ENCODE data around the gene PPP1R27. TPM values are rescaled to one million over a fixed set of nuclear protein-coding genes. Genes with fewer than 3 reads are reported as not detected.
"Not testable (repeated sequence)": the region's sequence is repeated elsewhere in the genome, so short reads cannot be mapped to it uniquely, and the experiment has no call there.

PPP1R27 gene
- polyA plus RNA-seq, 1 donor (not counting 4 experiments of a cell fraction or from before 2014, with no cell fraction given), result 0.12 TPM

- dilution Hi-C loops (cut with MboI; ENCODE audit: extremely low pct_ligation_motif_present, low sequenced_read_pairs), result no loop called here
- peaks cover 2% of the 10 kb centered on the region for H4K20me1 ChIP-seq (ENCODE audit: control insufficient read depth, extremely low read depth, insufficient read depth, low read length)
- H3K4me3 ChIP-seq (ENCODE audit: control insufficient read depth in 2 of 3, extremely low read depth in 1 of 3, insufficient read depth in 2 of 3, low read depth in 1 of 3, low read length in 3 of 3), result peak overlapping the region in 2 of 3 experiments; percentile 8 to 35
- no peaks in the 10 kb centered on the region for H3K9me1 ChIP-seq (ENCODE audit: control insufficient read depth, extremely low read depth, insufficient read depth, low read length)
- no peaks in the 10 kb centered on the region for H3K9me3 ChIP-seq (ENCODE audit: control insufficient read depth, low read depth, low read length)
- no peaks in the 10 kb centered on the region for H3K79me2 ChIP-seq (ENCODE audit: control insufficient read depth, insufficient read depth, low read length)
- no peaks in the 10 kb centered on the region for H3K27me3 ChIP-seq (ENCODE audit: control insufficient read depth, extremely low read depth, insufficient read depth, low read length)
- H3K4me2 ChIP-seq (ENCODE audit: control insufficient read depth, extremely low read depth, insufficient read depth, low read depth, low read length), result peak overlapping the region; percentile 76
- TF ChIP-seq EZH2 (IDR thresholded peaks at IDR 0.05; ENCODE audit: low read length) (no peak), CTCF (optimal IDR thresholded peaks at IDR 0.05 in 1 of 3, IDR thresholded peaks at IDR 0.05 in 1 of 3, conservative IDR thresholded peaks at IDR 0.05 in 1 of 3; ENCODE audit: extremely low read depth in 1 of 3, insufficient read depth in 2 of 3, low read length in 3 of 3) (no peak)
- H2AFZ ChIP-seq (ENCODE audit: control insufficient read depth, low read length), result peak overlapping the region; percentile 59
- peaks cover 27 to 36% of the 10 kb centered on the region in 2 experiments for H3K36me3 ChIP-seq (ENCODE audit: control insufficient read depth in 2 of 2, extremely low read depth in 1 of 2, insufficient read depth in 2 of 2, low read length in 2 of 2)
- H3K27ac ChIP-seq (ENCODE audit: control insufficient read depth, insufficient read depth, low read length), result peak overlapping the region; percentile 71
- peak overlapping the region; percentile 67 for H3K9ac ChIP-seq (ENCODE audit: control insufficient read depth, extremely low read depth, insufficient read depth, low read length)
- FAIRE-seq, result peak; percentile 59
- DNase-seq (ENCODE audit: low read depth, low spot score), result peak; percentile 65
- peaks cover 36% of the 10 kb centered on the region for H3K4me1 ChIP-seq (ENCODE audit: control insufficient read depth, extremely low read depth, insufficient read depth, low read length)
Measured at GRCh38 chr17:81840826-81841778, 6.3 kb upstream of the PPP1R27 start.

GRCh38 chr17:81840059-81840458 is 5.2 kb upstream of the PPP1R27 start:
- H2AFZ ChIP-seq (ENCODE audit: control insufficient read depth, low read length); H4K20me1 ChIP-seq (ENCODE audit: control insufficient read depth, extremely low read depth, insufficient read depth, low read length); H3K27ac ChIP-seq (ENCODE audit: control insufficient read depth, insufficient read depth, low read length); H3K9me3 ChIP-seq (ENCODE audit: control insufficient read depth, low read depth, low read length); H3K9me1 ChIP-seq (ENCODE audit: control insufficient read depth, extremely low read depth, insufficient read depth, low read length); DNase-seq (ENCODE audit: low read depth, low spot score); H3K79me2 ChIP-seq (ENCODE audit: control insufficient read depth, insufficient read depth, low read length); H3K27me3 ChIP-seq (ENCODE audit: control insufficient read depth, extremely low read depth, insufficient read depth, low read length); H3K4me3 ChIP-seq (ENCODE audit: control insufficient read depth in 2 of 3, extremely low read depth in 1 of 3, insufficient read depth in 2 of 3, low read depth in 1 of 3, low read length in 3 of 3); H3K9ac ChIP-seq (ENCODE audit: control insufficient read depth, extremely low read depth, insufficient read depth, low read length); H3K4me2 ChIP-seq (ENCODE audit: control insufficient read depth, extremely low read depth, insufficient read depth, low read depth, low read length); dilution Hi-C loops (cut with MboI; ENCODE audit: extremely low pct_ligation_motif_present, low sequenced_read_pairs); FAIRE-seq: not testable (repeated sequence)
- peaks cover 36% of the 10 kb centered on the region for H3K4me1 ChIP-seq (ENCODE audit: control insufficient read depth, extremely low read depth, insufficient read depth, low read length)
- H3K36me3 ChIP-seq (ENCODE audit: control insufficient read depth in 2 of 2, extremely low read depth in 1 of 2, insufficient read depth in 2 of 2, low read length in 2 of 2), result peaks cover 17 to 28% of the 10 kb centered on the region in 2 experiments

All from keratinocyte (primary cell).